ENCODE data around the gene C6orf136.
A peak's percentile ranks its signal among the peaks of the same experiment; 100 is the strongest.
"Not testable (repeated sequence)": the region's sequence is repeated elsewhere in the genome, so short reads cannot be mapped to it uniquely, and the experiment has no call there.

Gene C6orf136

DNA sequence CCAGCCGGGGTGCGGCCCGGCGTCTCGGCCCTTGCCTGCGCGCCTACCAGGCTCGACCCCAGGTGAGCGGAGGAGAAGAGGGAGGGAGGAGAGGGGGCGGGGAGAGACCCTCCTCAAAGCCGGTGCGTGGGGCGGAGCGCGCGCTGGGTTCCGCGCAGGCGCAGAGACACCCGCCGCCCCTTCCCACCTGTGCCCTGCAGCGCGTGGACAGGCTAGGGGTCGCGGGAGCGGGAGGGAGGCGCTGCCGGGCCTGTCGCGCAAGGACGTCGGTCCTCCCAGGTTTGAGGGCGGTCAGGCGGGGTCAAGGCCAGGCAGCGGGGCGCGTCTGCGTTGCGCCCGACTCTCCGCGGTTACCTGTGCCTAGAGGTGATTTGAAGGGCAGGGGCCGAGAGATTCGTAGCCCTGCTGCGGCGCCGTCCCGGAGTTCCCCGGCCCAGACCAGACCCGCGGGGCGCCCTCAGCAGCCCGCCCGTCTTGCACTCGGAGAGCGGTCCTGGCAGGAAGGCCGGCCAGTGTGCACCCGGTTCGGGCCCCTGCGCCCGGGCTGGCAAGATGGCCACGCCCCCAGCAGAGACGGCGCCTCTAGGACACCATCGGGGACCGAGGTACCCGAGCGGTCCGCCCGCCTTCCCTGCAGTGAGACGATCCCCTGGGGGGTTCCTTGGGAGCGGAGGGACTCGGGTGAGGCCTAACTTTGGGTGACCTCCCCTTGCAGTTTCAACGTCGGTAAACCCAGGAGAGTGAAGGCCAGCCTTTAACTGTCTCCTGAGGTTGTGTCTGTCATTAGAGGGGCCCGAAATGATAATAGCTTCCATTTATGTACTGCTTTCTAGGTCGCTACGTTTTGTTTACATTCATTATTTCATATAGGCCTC, 546 bp downstream of the C6orf136 start:
- peaks cover 8% of the 10 kb centered on the region for H3K4me1 ChIP-seq (ENCODE audit: control insufficient read depth, low read depth, low read length)
- peak overlapping the region; percentile 31 for H3K27ac ChIP-seq (ENCODE audit: low read length)
- peak overlapping the region; percentile 84 for H3K9ac ChIP-seq (ENCODE audit: low read length)
- H3K36me3 ChIP-seq (ENCODE audit: control insufficient read depth, low read depth, low read length), result peaks cover 21% of the 10 kb centered on the region
- no peaks in the 10 kb centered on the region for H3K9me3 ChIP-seq (ENCODE audit: control insufficient read depth, low read depth, low read length)
- peak overlapping the region; percentile 81 for H3K4me3 ChIP-seq (ENCODE audit: low read length)
- H3K27me3 ChIP-seq (ENCODE audit: control insufficient read depth, insufficient read depth, low read length), result no peaks in the 10 kb centered on the region

DNA sequence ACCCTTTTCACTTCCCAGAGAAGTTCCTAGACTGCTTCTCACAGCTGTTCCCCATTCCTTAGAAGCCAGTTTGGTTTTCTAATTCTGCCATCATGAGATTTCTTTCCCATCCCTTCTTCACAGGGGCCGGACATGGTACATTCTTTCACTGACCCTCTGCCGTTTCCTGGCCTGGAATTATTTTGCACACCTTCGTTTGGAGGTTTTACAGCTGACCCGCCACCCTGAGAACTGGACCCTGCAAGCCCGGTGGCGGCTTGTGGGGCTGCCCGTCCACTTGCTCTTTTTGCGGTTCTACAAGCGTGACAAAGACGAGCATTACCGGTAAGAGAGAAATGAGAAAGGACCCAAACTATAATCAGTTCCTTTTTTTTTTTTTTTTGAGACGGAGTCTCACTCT, 4.2 kb downstream of the C6orf136 start:
- H3K9ac ChIP-seq (ENCODE audit: low read length), result no peak overlapping the region
- H3K9me3 ChIP-seq (ENCODE audit: control insufficient read depth, low read depth, low read length), result no peaks in the 10 kb centered on the region
- H3K36me3 ChIP-seq (ENCODE audit: control insufficient read depth, low read depth, low read length), result peaks cover 51% of the 10 kb centered on the region
- H3K4me1 ChIP-seq (ENCODE audit: control insufficient read depth, low read depth, low read length), result peaks cover 8% of the 10 kb centered on the region
- H3K27me3 ChIP-seq (ENCODE audit: control insufficient read depth, insufficient read depth, low read length), result no peaks in the 10 kb centered on the region
- no peak overlapping the region for H3K4me3 ChIP-seq (ENCODE audit: low read length)
- no peak overlapping the region for H3K27ac ChIP-seq (ENCODE audit: low read length)

DNA sequence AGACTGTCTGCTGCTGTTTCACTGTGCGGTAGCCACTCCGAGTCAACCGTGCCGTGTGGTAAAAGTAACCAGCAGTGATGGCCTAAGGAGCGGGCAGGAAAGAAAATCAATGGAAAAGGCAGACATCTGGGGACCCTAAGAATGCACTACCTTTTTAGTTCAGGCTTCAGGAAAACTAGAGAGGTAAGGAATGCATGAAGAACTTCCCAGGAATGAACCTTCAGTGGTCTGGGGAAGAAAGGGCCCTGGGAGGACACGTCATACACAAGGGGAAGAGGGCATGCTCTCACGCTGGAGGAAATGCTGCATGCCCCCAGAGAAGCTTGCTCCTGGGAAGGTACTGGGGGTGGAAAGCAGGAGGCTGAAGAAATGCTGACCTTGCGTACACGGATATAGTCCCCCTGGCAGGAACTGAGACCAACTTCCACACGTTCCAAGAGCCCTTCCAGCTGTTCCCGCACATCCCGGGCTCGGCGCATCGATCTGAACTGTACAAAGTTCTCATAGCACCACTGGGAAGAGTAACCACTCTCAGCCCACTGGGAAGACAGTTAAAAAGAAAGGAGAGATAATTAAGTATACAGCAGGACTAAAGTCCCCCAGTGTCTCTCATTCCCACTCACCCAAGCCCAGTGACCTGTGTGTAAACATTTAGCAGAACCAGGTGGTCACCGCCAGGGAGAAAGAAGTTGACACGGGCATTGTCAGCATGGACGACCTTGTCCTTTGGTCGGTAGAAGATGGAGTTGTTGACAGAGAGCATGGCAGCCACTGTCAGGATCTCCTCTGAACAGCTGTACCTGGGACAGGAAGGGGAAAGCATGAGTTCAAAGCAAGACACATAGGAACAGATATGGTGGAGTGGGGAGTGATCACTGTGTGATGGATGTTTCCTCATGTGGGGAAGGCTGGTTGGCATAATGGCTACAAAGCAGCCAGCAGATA, 8.1 kb downstream of the C6orf136 start:
- Histone ChIP-seq H3K9me3 (ENCODE audit: control insufficient read depth, low read depth, low read length) (no peaks in the 10 kb centered on the region), H3K27ac (ENCODE audit: low read length) (no peak overlapping the region), H3K27me3 (ENCODE audit: control insufficient read depth, insufficient read depth, low read length) (no peaks in the 10 kb centered on the region), H3K4me1 (ENCODE audit: control insufficient read depth, low read depth, low read length) (no peaks in the 10 kb centered on the region), H3K4me3 (ENCODE audit: low read length) (no peak overlapping the region), H3K36me3 (ENCODE audit: control insufficient read depth, low read depth, low read length) (peaks cover 71% of the 10 kb centered on the region), H3K9ac (ENCODE audit: low read length) (no peak overlapping the region)

DNA sequence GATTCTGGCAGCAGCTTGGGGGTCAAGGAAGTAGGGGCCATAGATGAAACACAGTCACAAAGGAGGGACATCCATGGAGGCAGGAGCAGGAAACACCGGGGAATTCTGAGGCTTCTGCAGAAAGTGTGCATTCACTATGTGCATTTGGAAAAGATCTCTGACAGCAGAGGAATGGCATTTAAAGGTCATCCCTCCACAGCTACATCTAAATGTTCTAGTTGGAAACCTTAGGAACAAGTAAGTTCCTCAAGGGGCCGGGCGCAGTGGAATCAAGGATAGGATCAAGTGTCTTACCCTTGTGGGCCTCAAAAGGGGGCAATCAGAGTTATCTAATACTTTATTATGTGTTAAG, 8.8 kb downstream of the C6orf136 start:
- H3K9ac ChIP-seq (ENCODE audit: low read length), result no peak overlapping the region
- no peaks in the 10 kb centered on the region for H3K27me3 ChIP-seq (ENCODE audit: control insufficient read depth, insufficient read depth, low read length)
- no peaks in the 10 kb centered on the region for H3K9me3 ChIP-seq (ENCODE audit: control insufficient read depth, low read depth, low read length)
- peaks cover 74% of the 10 kb centered on the region for H3K36me3 ChIP-seq (ENCODE audit: control insufficient read depth, low read depth, low read length)
- H3K4me1 ChIP-seq (ENCODE audit: control insufficient read depth, low read depth, low read length), result no peaks in the 10 kb centered on the region
- no peak overlapping the region for H3K4me3 ChIP-seq (ENCODE audit: low read length)
- H3K27ac ChIP-seq (ENCODE audit: low read length), result no peak overlapping the region

DNA sequence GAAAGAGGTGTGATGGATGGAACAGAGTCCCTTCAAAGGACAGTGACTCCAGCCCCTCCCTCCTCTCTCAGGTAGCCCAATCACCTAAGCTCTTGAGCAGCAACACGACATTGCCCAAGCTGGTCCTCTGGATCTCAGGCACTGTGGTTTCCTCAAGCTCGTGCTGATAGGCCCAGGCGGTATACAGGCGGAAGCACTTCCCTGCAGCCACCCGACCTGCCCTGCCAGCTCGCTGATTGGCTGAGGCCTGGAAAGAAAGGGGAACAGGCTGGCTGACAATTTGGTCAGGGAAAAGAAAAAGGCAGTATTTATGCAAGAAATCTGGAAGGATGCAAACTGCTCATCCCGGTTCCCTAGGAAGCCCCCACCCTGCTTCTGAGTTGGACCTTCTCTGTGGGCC, 9.6 kb downstream of the C6orf136 start:
- Histone ChIP-seq H3K4me1 (ENCODE audit: control insufficient read depth, low read depth, low read length) (no peaks in the 10 kb centered on the region), H3K9ac (ENCODE audit: low read length) (no peak overlapping the region), H3K27ac (ENCODE audit: low read length) (no peak overlapping the region), H3K9me3 (ENCODE audit: control insufficient read depth, low read depth, low read length) (no peaks in the 10 kb centered on the region), H3K36me3 (ENCODE audit: control insufficient read depth, low read depth, low read length) (peaks cover 68% of the 10 kb centered on the region), H3K27me3 (ENCODE audit: control insufficient read depth, insufficient read depth, low read length) (no peaks in the 10 kb centered on the region), H3K4me3 (ENCODE audit: low read length) (no peak overlapping the region)

DNA sequence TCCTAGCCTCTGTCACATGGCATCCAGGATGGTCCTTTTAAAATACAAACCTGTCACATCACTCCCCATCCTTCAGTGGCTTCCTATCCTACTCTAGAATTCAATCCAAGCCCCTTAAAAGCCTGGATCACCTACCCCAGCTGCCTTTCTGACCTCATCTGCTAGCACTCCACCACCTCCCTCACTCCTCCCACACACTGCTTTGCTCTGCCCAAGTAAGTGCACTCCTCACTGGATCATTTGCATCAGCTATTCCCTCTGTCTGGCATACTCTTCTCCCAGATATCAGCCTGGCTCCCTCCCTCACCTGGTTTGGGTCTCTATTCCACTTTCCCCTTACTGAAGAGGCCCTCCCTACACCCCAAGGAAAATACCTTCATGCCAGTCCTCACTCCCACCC, 10.5 kb downstream of the C6orf136 start:
- H3K4me1 ChIP-seq (ENCODE audit: control insufficient read depth, low read depth, low read length), result no peaks in the 10 kb centered on the region
- H3K4me3 ChIP-seq (ENCODE audit: low read length), result no peak overlapping the region
- no peaks in the 10 kb centered on the region for H3K9me3 ChIP-seq (ENCODE audit: control insufficient read depth, low read depth, low read length)
- H3K27ac ChIP-seq (ENCODE audit: low read length), result no peak overlapping the region
- H3K9ac ChIP-seq (ENCODE audit: low read length), result no peak overlapping the region
- peaks cover 68% of the 10 kb centered on the region for H3K36me3 ChIP-seq (ENCODE audit: control insufficient read depth, low read depth, low read length)
- no peaks in the 10 kb centered on the region for H3K27me3 ChIP-seq (ENCODE audit: control insufficient read depth, insufficient read depth, low read length)

DNA sequence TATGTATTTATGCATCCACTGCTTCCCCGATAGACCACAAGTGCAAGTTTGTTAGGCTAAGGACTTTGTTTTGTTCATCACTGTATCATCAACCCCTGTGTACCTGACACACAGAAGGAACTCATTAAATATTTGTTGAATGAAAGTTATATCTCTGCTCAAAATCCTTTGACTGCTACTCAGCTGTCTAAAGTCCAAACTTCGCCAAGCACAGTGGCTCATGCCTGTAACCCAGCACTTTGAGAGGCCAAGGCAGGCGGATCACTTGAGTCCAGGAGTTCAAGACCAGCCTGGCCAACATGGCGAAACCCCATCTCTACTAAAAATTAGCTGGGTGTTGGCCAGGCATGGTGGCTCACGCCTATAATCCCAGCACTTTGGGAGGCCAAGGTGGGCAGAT, 11.0 kb downstream of the C6orf136 start:
- not testable (repeated sequence) for H3K9ac ChIP-seq (ENCODE audit: low read length); H3K4me1 ChIP-seq (ENCODE audit: control insufficient read depth, low read depth, low read length); H3K9me3 ChIP-seq (ENCODE audit: control insufficient read depth, low read depth, low read length); H3K27ac ChIP-seq (ENCODE audit: low read length); H3K27me3 ChIP-seq (ENCODE audit: control insufficient read depth, insufficient read depth, low read length); H3K4me3 ChIP-seq (ENCODE audit: low read length)
- H3K36me3 ChIP-seq (ENCODE audit: control insufficient read depth, low read depth, low read length), result peaks cover 69% of the 10 kb centered on the region

DNA sequence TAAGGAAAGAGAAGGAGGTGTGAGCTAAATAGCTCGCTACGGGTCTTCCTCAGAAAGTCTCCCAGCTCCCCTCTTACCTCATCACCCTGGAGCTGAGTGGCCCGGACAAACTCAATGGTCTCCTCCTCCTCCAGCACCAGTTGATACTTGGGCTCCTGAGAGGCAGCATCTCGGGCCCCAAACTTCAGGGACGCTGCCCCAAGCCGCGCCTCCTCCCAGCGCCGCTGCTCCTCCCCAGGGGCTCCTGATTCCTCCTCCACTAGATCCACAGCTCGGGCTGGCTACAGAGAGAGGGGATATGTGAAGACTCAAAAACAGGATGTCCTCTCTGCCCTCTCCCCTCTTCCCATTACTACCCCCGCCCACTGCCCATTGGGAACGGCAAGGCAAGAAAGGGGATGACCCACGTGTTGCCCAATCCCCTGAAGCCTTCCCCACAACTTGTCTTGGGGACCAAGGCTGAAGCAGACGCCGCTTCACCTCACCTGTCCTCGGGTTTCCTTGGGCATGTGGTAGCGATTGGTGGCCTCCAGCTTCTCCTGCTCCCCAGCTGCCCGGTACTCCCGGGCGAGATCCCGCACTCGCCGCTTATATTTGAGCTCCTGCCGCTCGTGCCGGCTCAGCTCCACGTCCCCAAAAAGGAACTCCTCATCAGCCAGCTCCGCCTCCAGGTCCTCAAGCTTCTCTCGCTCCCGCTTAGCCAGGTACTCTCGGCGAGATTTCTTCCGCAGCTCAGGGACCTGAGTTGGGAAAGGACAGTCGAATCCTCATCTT, 18.2 kb downstream of the C6orf136 start:
- Histone ChIP-seq H3K4me1 (ENCODE audit: control insufficient read depth, low read depth, low read length) (no peaks in the 10 kb centered on the region), H3K9ac (ENCODE audit: low read length) (no peak overlapping the region), H3K27ac (ENCODE audit: low read length) (no peak overlapping the region), H3K9me3 (ENCODE audit: control insufficient read depth, low read depth, low read length) (no peaks in the 10 kb centered on the region), H3K36me3 (ENCODE audit: control insufficient read depth, low read depth, low read length) (peaks cover 52% of the 10 kb centered on the region), H3K4me3 (ENCODE audit: low read length) (no peak overlapping the region), H3K27me3 (ENCODE audit: control insufficient read depth, insufficient read depth, low read length) (no peaks in the 10 kb centered on the region)

DNA sequence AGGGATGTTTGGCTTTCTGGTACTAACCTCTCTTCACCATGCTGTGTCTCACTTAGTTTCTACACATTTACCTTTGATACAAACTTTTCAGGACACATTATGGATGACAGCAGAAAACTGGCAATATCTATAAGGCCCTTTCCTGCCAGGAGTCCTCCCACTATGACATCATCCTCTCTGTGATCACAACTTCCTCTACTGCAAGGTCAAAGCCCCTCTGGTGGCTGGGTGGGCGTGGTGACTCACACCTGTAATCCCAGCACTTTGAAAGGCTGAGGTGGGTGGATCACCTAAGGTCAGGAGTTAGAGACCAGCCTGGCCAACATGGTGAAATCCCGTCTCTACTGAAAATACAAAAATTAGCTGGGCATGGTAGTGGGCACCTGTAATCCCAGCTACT, 19.4 kb downstream of the C6orf136 start:
- H3K9me3 ChIP-seq (ENCODE audit: control insufficient read depth, low read depth, low read length); H3K4me1 ChIP-seq (ENCODE audit: control insufficient read depth, low read depth, low read length); H3K9ac ChIP-seq (ENCODE audit: low read length); H3K27me3 ChIP-seq (ENCODE audit: control insufficient read depth, insufficient read depth, low read length); H3K4me3 ChIP-seq (ENCODE audit: low read length); H3K27ac ChIP-seq (ENCODE audit: low read length): not testable (repeated sequence)
- H3K36me3 ChIP-seq (ENCODE audit: control insufficient read depth, low read depth, low read length), result peaks cover 58% of the 10 kb centered on the region

DNA sequence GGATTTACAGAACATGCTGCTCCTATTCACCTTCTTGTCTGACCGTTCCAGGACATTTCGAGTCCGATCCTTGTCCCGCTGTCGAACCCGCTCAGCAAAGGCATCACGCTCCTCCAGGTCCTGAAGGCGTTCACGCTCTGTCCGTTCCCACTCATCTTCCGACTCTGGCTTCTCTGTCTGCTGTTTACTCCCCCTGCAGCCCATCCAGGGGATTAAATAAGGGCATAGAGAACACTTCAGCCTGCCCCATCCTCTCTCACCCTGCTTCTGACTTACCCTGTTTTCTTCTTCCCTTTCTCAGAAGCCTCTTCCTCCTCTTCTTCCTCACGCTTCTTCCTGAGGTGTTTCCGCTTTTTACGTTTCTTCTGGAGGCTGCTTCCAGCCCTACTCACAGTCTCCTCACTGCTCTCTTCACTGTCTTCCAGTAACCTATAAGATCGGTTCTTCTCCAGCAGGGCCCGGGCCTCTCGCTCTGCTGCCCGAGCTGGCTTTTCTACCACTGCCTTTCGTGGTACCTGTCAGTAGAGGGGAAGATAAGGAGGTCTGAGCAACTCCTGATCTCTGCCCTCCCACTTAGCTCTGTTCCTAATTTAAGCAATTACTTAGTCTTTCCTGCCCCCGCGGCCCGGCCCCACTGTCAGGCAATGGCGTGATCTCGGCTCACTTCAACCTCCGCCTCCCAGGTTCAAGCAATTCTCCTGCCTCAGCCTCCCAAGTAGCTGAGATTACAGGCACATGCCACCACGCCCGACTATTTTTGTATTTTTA, 24.0 kb downstream of the C6orf136 start:
- Histone ChIP-seq H3K9me3 (ENCODE audit: control insufficient read depth, low read depth, low read length) (no peaks in the 10 kb centered on the region), H3K4me1 (ENCODE audit: control insufficient read depth, low read depth, low read length) (no peaks in the 10 kb centered on the region), H3K36me3 (ENCODE audit: control insufficient read depth, low read depth, low read length) (peaks cover 24% of the 10 kb centered on the region), H3K4me3 (ENCODE audit: low read length) (no peak overlapping the region), H3K9ac (ENCODE audit: low read length) (no peak overlapping the region), H3K27ac (ENCODE audit: low read length) (no peak overlapping the region), H3K27me3 (ENCODE audit: control insufficient read depth, insufficient read depth, low read length) (no peaks in the 10 kb centered on the region)

Measured in iPS-18a (cell line).